Activated CD8-positive, alpha-beta memory T cell treated with anti-CD3 and anti-CD28 coated beads, Interleukin-2, amount 50 U/mL, for 1 hour (primary cell): ENCODE results near the gene CARS2.
"Not testable (repeated sequence)": the region's sequence is repeated elsewhere in the genome, so short reads cannot be mapped to it uniquely, and the experiment has no call there.

ENCODE experiments used
- DNase-seq: peaks from one replicate; pipeline ENCODE4 v3.0.0-alpha.2; 2020; ENCODE audit errors: extremely low read depth

Gene CARS2

DNA sequence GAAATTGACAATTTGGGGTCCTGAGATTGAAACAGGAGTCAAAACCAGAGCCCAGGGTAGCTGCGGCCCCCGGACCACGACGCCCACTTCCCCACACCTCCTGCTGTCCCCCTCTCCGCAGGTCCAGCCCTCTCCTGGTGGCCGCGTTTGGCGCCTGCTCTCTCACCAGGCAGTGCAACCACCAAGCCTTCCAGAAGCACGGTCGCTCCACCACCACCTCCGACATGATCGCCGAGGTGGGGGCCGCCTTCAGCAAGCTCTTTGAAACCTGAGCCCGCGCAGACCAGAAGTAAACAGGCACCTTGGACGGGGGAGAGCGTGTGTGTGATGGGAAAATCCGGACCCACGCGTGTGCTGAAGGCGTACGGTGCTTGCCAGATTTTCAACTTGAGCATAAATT is 67.7 kb downstream of the CARS2 start:
- no peak for DNase-seq

DNA sequence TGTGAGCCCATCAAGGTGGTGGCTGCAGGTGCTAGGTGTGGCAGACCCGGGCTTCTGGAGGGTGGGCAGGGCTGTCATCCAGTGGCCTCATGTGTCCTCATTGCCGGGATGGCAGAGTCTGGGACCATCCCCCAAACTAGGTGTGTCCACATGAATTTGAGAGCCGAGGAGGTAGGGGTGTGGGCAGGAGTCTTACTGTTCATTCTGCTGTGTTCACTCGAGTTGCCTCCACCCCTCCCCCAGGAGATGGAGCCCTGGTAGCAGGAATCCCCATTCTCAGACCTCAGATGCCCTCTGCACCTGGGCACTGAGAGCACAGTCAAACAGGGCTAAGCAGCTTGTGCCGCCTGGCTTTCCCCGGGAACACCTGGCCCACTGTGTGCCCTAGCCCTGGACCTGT is 68.2 kb downstream of the CARS2 start:
- no peak for DNase-seq

DNA sequence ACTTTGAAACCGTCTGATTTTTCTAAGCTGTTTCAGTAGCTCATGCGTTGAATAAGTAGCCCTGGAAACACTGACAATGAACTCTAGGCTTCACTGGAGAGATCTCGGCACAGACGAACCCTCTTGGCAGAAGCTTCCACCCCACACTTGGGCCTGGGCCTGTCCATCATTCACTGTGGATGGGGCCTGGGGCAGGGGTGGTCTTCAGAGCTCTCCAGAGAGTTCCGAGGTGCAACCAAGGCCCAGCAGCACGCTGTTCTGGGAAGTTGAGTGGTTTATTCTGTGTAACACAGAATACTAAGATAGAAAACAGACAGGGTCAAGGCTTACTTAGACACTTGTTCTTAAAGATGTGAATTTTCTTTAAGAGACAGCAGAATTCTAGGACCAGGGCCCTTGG is 68.6 kb downstream of the CARS2 start:
- DNase-seq = no peak

DNA sequence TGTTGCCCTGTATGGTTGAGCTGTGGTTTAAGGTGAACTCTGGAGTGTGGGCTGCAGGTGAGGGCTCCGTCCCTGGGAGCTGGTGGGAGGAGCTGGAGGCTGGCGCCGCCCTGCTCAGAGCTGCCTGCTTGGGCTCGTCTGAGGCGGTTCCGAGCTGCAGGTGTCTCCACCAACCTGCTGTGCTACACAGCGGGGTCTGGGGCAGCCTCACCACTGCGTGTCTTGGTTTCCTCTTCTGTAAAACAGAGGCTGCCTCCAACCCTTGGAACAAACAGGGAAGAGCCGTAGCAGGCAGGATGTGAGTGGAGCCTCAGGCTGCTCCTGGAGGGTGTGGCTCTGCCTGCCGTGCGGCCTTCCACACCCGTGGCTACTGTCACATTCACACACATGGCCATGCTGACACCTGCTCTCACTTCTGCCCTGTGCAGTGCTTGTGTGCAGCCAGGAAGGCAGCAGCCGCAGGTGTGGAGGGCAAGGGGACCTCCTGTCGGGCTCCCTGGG is 69.2 kb downstream of the CARS2 start:
- DNase-seq = no peak

DNA sequence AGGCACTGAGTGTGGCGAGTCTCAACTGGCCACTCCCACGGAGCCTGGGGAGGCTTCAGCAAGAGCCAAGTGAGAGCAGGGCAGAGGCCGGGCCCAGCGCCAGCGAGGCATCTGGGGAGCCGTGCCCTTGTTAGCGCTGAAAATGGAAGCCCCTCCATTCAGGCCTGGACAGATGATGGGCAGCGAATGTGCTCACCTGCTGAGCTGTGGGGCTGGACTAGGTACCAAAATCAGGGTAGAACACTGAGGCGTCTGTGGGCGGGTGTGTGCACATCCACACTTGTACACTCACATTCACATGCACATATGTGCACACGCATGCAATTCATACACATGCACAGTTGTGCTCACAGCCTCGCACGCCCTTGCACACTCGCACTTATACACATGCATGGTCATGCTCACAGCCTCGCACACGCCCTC is 69.9 kb downstream of the CARS2 start:
- no peak for DNase-seq

DNA sequence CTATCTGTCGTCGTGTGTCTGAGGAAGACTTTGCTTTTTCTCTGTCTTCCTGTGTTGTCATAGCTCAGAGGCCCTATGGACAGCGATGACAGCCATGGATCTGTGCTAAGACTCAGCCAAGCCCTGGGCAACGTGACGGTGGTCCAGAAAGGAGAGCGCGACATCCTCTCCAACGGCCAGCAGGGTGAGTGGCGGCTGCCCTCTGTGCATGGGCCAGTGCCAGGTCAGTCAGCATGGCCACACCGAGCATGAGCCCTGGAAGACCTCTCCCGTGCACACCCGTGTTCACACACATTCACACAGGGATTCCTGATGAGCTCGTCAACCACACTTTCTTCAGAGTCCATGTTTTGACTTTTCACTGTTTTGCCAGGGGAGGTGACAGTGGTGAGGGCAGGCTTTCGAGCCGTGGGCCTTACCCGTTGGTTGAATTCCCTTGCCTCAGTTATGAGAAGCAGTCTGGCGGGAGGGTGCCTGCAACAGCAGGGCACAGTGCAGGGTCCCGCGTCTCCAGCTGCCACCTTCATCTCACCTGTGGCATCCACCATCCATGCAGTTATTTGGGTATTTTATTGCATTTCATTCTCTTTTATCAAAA is 70.4 kb downstream of the CARS2 start:
- DNase-seq = no peak

DNA sequence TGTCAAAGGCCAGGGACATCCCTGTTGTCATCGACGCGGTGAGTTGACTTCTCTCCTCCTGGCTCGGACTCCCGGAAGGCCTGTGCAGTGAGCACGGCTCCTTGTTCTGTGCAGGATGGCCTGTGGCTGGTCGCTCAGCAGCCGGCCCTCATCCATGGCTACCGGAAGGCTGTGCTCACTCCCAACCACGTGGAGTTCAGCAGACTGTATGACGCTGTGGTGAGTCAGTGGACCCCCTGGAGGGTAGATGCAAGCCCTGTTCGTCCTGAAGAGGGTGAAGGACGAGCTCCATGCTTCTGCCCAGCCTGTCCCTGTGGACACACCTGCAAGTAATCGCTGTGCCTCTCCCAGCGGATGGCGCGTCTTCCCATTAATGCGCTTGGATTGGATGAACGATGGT is 71.4 kb downstream of the CARS2 start:
- no peak for DNase-seq

DNA sequence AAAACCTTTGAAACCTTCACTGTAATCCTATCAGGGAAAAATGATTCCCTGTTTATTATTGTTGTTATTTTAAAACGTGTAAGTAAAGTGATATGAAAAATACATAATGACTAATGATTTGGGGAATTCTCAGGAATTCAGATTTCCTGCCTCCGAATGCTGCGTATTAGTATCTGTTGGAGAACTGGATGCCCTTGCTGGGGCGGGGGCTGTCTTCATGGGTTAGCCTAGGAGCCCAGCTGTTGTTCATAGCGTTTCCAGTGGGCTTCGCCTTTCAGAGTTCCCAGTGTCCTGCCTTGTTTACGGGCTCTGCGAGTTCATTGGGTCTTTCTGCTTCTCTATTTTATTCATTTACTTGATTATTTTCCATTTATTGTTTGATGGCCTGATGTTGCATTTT is 72.1 kb downstream of the CARS2 start:
- no peak for DNase-seq

DNA sequence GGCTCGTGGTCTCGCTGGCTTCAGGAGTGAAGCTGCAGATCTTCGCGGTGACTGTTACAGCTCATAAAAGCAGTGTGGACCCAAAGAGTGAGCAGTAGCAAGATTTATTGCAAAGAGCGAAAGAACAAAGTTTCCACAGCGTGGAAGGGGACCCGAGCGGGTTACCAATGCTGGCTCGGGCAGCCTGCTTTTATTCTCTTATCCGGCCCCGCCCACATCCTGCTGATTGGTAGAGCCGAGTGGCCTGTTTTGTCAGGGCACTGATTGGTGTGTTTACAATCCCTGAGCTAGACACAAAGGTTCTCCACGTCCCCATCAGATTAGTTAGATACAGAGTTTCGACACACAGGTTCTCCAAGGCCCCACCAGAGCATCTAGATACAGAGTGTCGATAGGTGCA is 73.7 kb downstream of the CARS2 start:
- not testable (repeated sequence) for DNase-seq

DNA sequence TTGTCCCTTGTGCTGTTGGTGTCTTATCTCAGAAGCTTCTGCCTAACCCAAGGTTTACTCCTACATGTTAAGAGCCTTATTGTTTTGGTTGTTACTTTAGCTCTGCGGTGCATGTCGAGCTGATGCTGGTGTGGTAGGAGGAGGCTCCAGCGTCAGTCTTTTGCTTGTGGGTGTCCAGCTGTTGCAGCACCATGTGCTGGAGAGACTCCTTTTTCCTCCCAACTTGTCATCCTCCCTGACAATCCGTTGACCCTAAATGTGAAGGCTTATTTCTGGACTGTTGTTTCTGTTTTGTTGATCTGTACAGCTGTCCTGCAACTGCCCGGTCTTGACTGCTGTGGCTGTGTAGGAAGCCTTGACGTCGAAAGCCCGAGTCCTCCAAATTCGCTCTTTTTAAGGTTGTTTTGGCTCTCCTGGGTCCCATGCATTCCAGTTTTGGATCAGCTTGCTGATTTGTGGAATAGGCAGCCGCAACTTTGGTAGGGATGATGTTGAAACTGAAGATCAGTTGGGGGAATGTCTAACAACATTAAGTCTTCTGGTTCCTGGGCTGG is 75.3 kb downstream of the CARS2 start:
- DNase-seq = no peak

DNA sequence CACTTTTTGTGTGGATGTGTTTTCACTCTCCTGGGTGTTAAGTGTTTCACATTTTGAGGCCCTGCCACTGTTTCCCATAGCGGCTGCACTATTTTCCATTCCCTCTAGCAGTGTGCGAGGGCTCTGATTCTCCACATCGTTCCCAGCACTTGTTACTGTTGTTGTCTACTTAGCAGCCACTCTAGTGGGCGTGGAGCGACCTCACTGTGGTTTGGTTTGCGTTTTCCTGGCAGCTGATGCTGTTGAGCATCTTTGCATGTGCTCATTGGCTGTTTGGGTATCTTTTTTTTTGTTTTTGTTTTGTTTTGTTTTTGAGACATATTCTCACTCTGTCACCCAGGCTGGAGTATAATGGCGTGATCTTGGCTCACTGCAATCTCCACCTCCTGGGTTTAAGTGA is 76.2 kb downstream of the CARS2 start:
- DNase-seq = no peak

DNA sequence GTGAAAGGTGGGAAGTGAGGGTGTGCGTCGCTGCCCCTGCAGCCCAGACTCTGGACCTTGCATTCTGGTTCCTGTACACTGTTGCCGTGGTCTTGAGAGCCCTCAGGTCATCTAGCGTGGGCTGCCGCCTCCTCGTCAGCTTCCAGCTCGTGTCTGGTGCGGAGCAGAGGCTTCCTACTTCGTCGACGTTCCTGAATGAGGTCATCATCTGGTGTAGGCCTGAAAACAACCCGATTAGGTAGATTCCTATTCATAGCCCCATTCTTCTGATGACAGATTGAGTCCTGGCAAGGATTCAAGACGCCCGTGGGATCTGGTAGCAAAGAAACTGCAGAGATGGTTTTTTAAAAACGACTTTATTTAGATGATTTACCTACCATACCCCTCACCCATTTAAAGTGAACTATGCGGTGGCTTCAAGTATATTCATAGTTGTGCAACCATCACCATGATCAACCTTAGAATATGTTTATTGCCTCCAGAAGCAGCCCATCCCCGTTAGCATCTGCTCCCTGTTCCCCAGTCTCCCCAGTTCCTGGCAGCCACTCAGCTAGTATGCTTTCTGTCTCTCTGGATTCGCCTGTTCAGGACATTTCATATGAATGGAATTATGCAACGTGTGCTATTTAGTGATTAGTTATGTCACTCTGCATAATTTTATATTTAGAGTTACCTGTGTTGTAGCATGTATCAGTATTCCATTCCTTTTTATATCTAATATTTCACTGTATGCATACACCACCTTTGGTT is 76.8 kb downstream of the CARS2 start:
- no peak for DNase-seq

DNA sequence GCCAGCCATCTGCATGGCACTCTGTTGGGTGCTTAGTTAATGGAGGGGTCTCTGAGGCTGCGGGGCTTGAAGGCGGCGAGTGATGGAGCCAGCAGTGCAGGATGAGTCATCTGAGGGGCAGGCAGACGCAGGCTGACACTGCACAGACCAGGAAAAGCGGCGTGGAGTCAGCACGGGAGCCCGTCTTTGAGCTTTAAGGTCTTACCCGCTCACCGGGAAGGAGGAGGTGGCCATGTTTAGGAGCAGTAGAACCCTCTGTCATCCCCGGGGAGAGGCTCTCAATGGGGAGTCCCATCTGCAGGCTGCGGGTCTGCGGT is 77.5 kb downstream of the CARS2 start:
- DNase-seq = no peak

DNA sequence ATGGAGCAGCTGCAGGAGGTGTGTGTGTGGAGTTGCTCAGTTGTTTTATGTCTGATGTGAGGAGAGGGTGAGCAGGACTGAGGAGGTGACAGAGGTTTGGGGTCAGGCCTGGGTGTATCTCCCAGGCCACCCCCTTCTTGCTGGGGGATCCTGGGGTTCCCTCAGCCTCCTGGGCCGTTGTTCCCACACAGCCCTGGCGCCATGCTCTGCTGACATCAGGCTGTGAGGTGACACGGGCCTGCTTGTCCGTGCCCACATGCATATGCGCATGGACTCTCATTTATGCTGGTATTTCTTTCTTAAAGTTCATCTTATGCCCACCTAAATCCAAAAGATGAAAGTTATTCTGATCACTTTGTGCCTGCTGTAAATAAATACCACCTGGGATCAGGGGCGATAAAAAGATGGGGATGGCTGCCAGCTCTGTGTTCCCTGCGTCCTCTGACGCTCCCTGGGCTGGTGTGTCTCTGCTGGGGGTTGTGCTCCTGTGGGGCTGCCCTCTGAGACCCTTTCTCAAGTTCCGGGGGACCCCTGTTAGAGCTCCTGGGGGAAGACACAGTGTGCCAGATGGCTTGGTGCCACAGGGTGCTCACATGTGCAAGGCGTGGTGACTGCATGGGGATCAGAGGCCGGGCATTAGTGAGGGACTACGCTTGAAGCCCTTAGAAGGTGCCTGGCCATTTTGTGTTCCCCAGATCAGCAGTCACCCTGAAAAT is 78.0 kb downstream of the CARS2 start:
- no peak for DNase-seq

DNA sequence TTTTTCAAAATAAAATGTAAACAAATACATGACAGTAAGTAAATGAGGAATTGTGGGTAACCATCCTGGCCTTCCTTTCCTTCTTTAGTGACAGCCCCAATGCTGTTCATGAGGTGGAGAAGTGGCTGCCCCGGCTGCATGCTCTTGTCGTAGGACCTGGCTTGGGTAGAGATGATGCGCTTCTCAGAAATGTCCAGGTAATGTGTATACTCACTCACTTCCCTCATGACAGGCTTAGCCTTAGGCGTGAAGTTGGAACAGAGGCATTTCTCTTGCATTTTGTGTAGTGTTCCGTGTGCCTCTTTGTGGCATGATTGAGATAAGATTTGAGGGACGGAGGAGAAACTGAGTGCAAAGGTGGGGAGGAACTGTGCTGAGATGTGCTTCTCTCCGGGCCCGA is 78.6 kb downstream of the CARS2 start:
- no peak for DNase-seq

DNA sequence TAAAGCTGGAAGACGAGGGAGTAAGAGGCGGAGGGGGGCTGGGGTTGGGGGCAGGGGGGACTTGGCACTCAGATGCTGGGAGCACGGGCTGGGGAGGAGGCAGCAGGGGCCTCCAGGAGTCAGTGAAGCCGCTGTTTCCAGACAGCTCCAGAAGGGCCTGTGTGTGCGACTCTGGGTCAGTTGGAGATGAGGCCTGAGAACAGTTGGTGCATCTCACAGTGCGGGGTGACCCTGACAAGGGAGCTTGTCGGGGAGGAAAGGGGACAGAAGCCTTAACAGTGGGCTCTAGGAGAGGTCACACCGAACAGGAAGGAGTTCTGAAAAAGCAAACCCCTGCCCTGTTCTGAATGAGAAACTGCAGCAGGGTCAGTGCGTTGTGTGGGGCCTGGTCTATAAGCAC is 79.4 kb downstream of the CARS2 start:
- no peak for DNase-seq

DNA sequence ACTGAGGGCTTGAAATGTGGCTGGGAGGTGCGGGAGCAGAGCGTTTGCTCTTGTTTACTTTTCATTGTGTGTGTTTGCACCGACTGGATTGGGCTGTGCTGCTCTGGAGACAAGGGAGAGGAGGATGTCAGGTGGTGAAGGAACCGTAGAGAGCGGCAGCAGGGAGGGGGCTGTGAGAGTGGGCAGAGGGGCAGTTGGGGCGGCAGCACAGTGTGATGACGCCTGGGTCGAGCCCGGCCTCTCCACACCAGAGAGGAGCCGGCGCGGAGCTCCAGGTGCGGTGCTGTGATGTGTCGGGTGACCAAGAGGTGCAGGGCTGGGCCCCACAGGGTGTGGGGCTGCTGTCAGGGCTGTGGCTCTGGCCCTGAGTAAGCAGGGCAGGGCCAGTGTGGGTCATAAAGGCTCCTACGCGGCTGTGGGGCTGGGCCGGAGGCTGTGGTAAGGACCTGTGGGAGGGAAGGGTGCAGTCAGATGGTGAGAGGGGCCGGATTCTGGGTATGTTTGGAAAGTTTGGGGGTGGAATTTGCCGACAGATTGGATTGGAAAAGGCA is 80.1 kb downstream of the CARS2 start:
- no peak for DNase-seq

DNA sequence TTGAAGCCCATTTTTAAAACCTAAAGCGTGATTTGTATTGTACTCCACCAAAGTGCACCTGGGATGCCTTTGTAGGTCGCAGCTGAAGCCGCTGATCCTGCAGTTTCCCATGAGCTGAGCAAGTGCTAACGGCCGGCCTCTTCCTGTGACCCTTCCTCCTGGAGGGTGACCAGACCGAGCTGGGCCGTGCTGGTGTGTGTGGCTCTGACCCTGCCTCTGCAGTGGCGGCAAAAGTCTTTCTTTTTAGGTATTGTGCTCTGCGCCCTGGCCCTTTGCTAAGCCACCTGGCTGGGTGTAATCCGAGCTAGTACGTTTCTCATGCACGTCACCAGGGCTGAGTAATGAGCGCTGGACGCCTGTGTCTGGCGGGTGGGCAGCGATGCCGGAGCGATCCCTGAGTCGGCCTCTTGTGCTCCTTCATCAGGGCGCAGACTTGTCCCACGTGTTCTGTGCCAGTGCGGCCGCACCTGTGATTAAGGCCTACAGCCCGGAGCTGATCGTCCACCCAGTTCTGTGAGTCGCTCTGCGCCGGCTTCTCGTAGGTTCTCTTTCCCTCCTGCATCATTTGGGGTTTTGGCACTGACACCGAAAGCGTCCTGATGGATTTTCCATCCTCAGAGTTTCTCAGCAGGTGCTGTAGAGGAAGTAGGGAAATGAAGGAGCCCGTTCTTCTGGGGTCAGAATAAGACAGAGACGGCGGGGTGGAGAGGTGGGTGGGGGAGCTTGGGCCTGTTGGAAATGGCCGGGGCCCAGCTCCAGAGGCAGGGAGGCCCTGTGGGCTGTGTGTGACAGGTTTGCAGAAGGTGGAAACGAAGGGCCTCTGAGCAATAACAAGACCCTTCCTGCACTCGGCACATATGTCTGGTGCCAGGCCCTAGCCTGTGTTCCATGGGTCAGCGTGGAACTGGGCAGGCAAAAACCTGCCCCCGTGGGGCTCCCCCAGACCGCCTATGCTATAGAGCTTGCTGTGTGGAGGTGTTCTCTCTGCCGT is 80.9 kb downstream of the CARS2 start:
- no peak for DNase-seq

DNA sequence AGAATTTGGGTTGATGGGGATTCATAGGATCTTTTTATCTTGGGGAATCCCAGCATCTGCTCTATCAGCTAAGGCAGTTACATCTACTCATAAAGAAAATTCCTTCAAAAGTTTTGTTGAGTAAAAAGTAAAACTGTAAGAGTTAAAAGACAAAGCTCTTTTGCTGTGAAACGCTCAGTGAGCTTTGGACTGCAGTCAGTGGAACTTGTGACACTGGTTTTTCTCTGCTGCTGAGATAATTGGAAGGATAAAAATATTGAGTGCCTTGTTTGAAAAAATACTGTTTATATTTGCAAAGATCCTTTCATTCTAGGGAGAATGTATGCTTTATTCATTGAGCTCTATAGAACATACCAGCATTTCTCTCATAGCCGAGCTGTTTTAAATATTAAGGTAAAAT is 85.3 kb downstream of the CARS2 start:
- no peak for DNase-seq

DNA sequence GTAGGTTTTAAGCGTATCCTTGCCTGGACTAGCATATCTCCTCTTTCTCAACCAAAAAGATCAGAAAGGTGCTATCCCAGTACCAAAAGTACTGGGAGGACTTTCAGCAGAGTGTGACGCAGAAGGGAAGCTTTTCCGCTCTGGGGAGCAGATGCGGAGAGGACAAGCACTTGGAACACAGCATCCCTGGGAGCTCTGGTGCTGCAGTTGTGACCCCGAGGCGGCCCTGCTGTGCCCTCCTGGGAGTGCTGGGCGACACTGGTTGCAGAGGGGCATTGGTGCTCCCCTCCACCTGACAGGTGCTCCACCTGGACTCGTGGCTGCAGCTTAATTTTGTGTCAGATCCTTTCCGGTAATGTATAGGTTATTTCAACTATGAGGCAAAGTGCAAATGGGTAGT is 87.1 kb downstream of the CARS2 start:
- DNase-seq = no peak

DNA sequence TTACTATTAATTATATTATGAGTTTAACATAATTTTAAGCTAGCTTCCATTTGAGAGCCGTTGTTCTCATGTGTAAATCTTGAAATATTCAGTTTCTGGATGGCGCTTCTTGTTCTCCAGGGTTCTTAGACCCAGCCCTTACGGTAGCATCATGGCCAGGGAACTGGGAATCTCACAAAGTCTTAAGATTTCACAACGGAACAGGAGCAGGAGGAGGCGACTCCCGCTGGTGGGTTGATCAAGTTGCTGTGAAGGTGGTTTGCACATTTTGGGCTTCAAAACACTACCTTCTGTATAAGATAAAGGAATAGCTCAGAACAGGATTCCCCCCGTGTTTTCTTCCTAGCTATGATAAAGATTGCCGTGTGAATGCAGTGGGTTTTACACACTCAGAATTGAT is 87.7 kb downstream of the CARS2 start:
- DNase-seq = no peak
